Measurements from ENCODE around the gene ASB10. TPM values are rescaled to one million over a fixed set of nuclear protein-coding genes. Genes with fewer than 3 reads are reported as not detected.

The ASB10 gene
- total RNA-seq, 6 donors from 2014 or later = not detected

- no peaks in the 10 kb centered on the region for H3K9me3 ChIP-seq
- WGBS, 2 donors = 26 to 76% methylated on average over 3 of the region's 3 CpGs
- H3K36me3 ChIP-seq = peaks cover 9 to 35% (median 30%) of the 10 kb centered on the region in 4 donors
- no peak overlapping the region for H3K27ac ChIP-seq
- DNase-seq = no peak
- no peak overlapping the region for H3K4me3 ChIP-seq
- no peak for ATAC-seq (ENCODE audit: low FRiP score in 2 of 2)
- no peaks in the 10 kb centered on the region for H3K4me1 ChIP-seq
- no peaks in the 10 kb centered on the region for H3K27me3 ChIP-seq
- TF ChIP-seq EP300 (IDR thresholded peaks at IDR 0.05) (no peak), POLR2A (IDR thresholded peaks at IDR 0.05) (no peak), CTCF (IDR thresholded peaks at IDR 0.05) (no peak), POLR2AphosphoS5 (IDR thresholded peaks at IDR 0.05) (no peak)
These were observed 40.3 kb downstream of the ASB10 start for GRCh38 chr7:151146761-151147160.

GRCh38 chr7:151144387-151144786, 42.7 kb downstream of the ASB10 start:
- Histone ChIP-seq H3K27me3 (no peaks in the 10 kb centered on the region), H3K4me1 (no peaks in the 10 kb centered on the region), H3K36me3 (peaks cover 14 to 59% (median 52%) of the 10 kb centered on the region in 4 donors), H3K4me3 (no peak overlapping the region), H3K27ac (no peak overlapping the region), H3K9me3 (no peaks in the 10 kb centered on the region)
- no peak for DNase-seq
- TF ChIP-seq POLR2AphosphoS5 (IDR thresholded peaks at IDR 0.05) = no peak
- TF ChIP-seq CTCF (IDR thresholded peaks at IDR 0.05) = no peak
- no peak for TF ChIP-seq EP300 (IDR thresholded peaks at IDR 0.05)
- TF ChIP-seq POLR2A (IDR thresholded peaks at IDR 0.05) = no peak
- ATAC-seq (ENCODE audit: low FRiP score in 2 of 2) = no peak
- 95 to 100% methylated on average over 7 of the region's 7 CpGs for WGBS, 2 donors

GRCh38 chr7:151143261-151144015, 43.6 kb downstream of the ASB10 start:
- ATAC-seq (ENCODE audit: low FRiP score in 2 of 2) = no peak
- no peaks in the 10 kb centered on the region for H3K4me1 ChIP-seq
- no peak for TF ChIP-seq POLR2A (IDR thresholded peaks at IDR 0.05)
- no peak for TF ChIP-seq POLR2AphosphoS5 (IDR thresholded peaks at IDR 0.05)
- no peak for TF ChIP-seq CTCF (IDR thresholded peaks at IDR 0.05)
- no peak for TF ChIP-seq EP300 (IDR thresholded peaks at IDR 0.05)
- peaks cover 14 to 67% (median 61%) of the 10 kb centered on the region in 4 donors for H3K36me3 ChIP-seq
- H3K27ac ChIP-seq = no peak overlapping the region
- no peak overlapping the region for H3K4me3 ChIP-seq
- DNase-seq = peak; percentile 19 to 81
- no peaks in the 10 kb centered on the region for H3K27me3 ChIP-seq
- H3K9me3 ChIP-seq = no peaks in the 10 kb centered on the region
- WGBS, 2 donors = 79 to 83% methylated on average over 18 to 24 of the region's 25 CpGs

- Histone ChIP-seq H3K27ac (no peak overlapping the region), H3K4me3 (no peak overlapping the region), H3K27me3 (no peaks in the 10 kb centered on the region), H3K4me1 (no peaks in the 10 kb centered on the region), H3K36me3 (peaks cover 14 to 75% (median 69%) of the 10 kb centered on the region in 4 donors), H3K9me3 (no peaks in the 10 kb centered on the region)
- TF ChIP-seq CTCF (IDR thresholded peaks at IDR 0.05) (no peak), POLR2AphosphoS5 (IDR thresholded peaks at IDR 0.05) (no peak), POLR2A (IDR thresholded peaks at IDR 0.05) (no peak), EP300 (IDR thresholded peaks at IDR 0.05) (no peak)
- DNase-seq (no peak), ATAC-seq (ENCODE audit: low FRiP score in 2 of 2) (no peak)
- 79 to 97% methylated on average over 6 to 10 of the region's 10 CpGs for WGBS, 2 donors
These were observed 44.4 kb downstream of the ASB10 start for GRCh38 chr7:151142686-151143040.
